RWPE2 (cell line): ENCODE measurements around the gene CST4.
"Not testable (repeated sequence)": the region's sequence is repeated elsewhere in the genome, so short reads cannot be mapped to it uniquely, and the experiment has no call there.

Experiments
- ATAC-seq: fragments of 200-7000 bp; cut with Tn5 transposase; 3 replicates; pipeline ENCODE4 v1.9.1; 2021; ENCODE audit warnings: low read depth
- DNase-seq: peaks from one replicate; pipeline ENCODE4 v3.0.0-alpha.2; 2020; ENCODE audit warnings: low spot score
- H3K27ac ChIP-seq: fragments of 450-650 bp; 2 replicates; pipeline ENCODE4 v1.5.1; 2017; ENCODE audit warnings: mild to moderate bottlenecking; ENCODE audit not compliant: poor library complexity, severe bottlenecking
- H3K27me3 ChIP-seq: fragments of 250-450 bp; sonication (Bioruptor Pico); 2 replicates; pipeline ENCODE4 v1.5.1; 2021; ENCODE audit warnings: mild to moderate bottlenecking, moderate library complexity; ENCODE audit not compliant: insufficient read depth, poor library complexity, severe bottlenecking
- H3K36me3 ChIP-seq: fragments of 250-450 bp; sonication (Bioruptor Pico); 2 replicates; pipeline ENCODE4 v1.5.1; 2020; ENCODE audit warnings: low read depth, mild to moderate bottlenecking, moderate library complexity
- H3K4me1 ChIP-seq: fragments of 250-450 bp; sonication (Bioruptor Pico); 2 replicates; pipeline ENCODE4 v1.5.1; 2021; ENCODE audit warnings: mild to moderate bottlenecking, moderate library complexity; ENCODE audit not compliant: insufficient read depth, poor library complexity, severe bottlenecking
- H3K4me3 ChIP-seq: fragments of 250-450 bp; sonication (Bioruptor Pico); 2 replicates; pipeline ENCODE4 v1.5.1; 2021; ENCODE audit warnings: mild to moderate bottlenecking, moderate library complexity; ENCODE audit not compliant: severe bottlenecking
- H3K9me3 ChIP-seq: fragments of 250-450 bp; sonication (Bioruptor Pico); 2 replicates; pipeline ENCODE4 v1.5.1; 2021; ENCODE audit warnings: mild to moderate bottlenecking, moderate library complexity; ENCODE audit not compliant: severe bottlenecking
- TF ChIP-seq, protein P1 (sequence below): fragments of 450-650 bp; IDR thresholded peaks from one replicate; pipeline ENCODE4 v1.5.1; 2017; ENCODE audit warnings: mild to moderate bottlenecking, moderate library complexity; ENCODE audit not compliant: poor library complexity, severe bottlenecking

Gene CST4

DNA sequence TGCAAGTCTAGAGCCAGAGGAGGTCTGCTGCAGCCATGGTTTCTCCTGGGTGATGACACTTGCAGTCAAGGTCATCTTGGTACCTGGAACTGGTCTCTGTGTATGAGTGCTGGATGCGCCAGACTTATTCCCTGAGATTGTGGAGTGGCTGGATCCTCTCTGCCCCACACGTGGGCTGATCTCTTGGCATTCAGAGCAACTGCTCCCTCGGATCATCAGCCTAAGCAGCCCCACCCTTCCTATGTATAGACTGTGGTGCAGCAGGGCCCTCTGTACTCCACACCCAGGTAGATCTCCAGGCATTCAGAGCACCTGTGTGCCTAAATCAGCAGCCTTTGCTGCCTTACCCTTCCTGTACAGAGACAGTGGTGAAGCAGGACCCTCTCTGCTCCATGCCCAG is 12.1 kb upstream of the CST4 start:
- peaks cover 4% of the 10 kb centered on the region for H3K27me3 ChIP-seq
- TF ChIP-seq, protein P1, sequence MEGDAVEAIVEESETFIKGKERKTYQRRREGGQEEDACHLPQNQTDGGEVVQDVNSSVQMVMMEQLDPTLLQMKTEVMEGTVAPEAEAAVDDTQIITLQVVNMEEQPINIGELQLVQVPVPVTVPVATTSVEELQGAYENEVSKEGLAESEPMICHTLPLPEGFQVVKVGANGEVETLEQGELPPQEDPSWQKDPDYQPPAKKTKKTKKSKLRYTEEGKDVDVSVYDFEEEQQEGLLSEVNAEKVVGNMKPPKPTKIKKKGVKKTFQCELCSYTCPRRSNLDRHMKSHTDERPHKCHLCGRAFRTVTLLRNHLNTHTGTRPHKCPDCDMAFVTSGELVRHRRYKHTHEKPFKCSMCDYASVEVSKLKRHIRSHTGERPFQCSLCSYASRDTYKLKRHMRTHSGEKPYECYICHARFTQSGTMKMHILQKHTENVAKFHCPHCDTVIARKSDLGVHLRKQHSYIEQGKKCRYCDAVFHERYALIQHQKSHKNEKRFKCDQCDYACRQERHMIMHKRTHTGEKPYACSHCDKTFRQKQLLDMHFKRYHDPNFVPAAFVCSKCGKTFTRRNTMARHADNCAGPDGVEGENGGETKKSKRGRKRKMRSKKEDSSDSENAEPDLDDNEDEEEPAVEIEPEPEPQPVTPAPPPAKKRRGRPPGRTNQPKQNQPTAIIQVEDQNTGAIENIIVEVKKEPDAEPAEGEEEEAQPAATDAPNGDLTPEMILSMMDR, result no peak
- no peak overlapping the region for H3K4me3 ChIP-seq
- ATAC-seq (no peak), DNase-seq (no peak)
- H3K4me1 ChIP-seq, result no peaks in the 10 kb centered on the region
- no peak overlapping the region for H3K27ac ChIP-seq
- H3K36me3 ChIP-seq, result no peaks in the 10 kb centered on the region
- H3K9me3 ChIP-seq, result no peaks in the 10 kb centered on the region

DNA sequence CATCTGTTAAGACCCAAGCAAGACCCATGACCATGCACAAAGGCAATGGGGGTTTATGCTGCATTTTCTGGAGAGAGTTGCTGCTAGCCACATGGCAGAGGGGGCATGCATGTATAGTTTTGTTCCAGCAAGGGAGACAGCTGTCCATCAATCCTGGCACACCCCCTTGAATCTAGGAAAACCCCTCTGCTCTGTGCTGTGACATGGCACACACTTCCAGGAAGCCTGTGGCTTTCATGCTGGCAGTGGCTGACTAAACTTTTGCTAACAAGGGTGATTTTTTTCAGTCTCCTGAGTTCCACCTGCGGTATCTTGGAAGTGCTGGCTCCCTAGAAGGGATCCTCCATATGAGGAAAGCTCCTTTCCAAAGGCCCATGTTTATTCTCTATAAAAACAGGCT is 9.1 kb upstream of the CST4 start:
- DNase-seq (no peak), ATAC-seq (no peak)
- no peaks in the 10 kb centered on the region for H3K4me1 ChIP-seq
- no peaks in the 10 kb centered on the region for H3K27me3 ChIP-seq
- TF ChIP-seq, protein P1, result no peak
- H3K27ac ChIP-seq, result no peak overlapping the region
- H3K4me3 ChIP-seq, result no peak overlapping the region
- no peaks in the 10 kb centered on the region for H3K36me3 ChIP-seq
- no peaks in the 10 kb centered on the region for H3K9me3 ChIP-seq

DNA sequence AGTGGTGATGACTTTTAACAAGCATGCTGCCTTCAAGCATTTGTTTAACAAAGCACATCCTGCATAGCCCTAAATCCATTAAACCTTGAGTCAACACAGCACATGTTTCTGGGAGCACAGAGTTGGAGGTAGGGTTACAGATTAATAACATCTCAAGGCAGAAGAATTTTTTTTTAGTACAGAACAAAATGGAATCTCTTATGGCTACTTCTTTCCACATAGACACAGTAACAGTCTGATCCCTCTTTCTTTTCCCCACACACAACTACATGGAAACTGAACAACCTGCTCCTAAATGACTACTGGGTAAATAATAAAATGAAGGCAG is 6.2 kb upstream of the CST4 start:
- not testable (repeated sequence) for H3K27ac ChIP-seq, H3K4me3 ChIP-seq, ATAC-seq, H3K27me3 ChIP-seq, H3K4me1 ChIP-seq, DNase-seq, H3K9me3 ChIP-seq, H3K36me3 ChIP-seq

DNA sequence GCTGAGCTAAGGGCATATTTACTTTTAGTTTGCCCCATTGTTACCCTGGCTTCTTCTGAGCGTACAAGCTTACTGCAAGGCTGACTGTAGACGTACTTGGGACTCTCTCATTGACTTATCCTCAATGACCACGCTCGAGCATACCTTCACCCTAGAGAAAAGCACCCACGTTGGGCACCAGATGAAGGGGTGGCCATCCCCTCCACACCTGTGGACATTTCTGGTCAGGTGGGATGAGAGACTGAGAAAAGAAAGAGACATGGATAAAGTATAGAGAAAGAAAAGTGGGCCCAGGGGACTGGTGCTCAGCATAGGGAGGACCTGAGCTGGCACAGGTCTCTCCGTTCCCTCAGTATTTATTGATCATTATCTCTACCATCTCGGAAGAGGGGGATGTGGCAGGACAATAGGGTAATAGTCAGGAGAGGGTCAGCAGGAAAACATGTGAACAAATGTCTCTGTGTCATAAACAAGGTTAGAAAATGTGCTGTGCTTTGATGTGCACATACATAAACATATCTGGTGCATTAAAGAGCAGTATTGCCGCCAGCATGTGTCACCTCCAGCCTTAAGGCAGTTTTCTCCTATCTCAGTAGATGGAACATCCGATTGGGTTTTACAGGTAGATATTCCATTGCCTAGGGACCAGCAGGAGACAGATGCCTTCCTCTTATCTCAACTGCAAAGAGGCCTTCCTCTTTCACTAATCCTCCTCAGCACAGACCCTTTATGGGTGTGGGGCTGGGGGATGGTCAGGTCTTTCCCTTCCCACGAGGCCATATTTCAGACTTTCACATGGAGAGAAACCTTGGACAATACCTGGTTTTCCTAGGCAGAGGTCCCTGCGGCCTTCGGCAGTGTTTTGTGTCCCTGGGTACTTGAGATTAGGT is 5.6 kb upstream of the CST4 start:
- H3K36me3 ChIP-seq, H3K27ac ChIP-seq, H3K4me3 ChIP-seq, H3K4me1 ChIP-seq, H3K27me3 ChIP-seq, DNase-seq, ATAC-seq, H3K9me3 ChIP-seq: not testable (repeated sequence)

DNA sequence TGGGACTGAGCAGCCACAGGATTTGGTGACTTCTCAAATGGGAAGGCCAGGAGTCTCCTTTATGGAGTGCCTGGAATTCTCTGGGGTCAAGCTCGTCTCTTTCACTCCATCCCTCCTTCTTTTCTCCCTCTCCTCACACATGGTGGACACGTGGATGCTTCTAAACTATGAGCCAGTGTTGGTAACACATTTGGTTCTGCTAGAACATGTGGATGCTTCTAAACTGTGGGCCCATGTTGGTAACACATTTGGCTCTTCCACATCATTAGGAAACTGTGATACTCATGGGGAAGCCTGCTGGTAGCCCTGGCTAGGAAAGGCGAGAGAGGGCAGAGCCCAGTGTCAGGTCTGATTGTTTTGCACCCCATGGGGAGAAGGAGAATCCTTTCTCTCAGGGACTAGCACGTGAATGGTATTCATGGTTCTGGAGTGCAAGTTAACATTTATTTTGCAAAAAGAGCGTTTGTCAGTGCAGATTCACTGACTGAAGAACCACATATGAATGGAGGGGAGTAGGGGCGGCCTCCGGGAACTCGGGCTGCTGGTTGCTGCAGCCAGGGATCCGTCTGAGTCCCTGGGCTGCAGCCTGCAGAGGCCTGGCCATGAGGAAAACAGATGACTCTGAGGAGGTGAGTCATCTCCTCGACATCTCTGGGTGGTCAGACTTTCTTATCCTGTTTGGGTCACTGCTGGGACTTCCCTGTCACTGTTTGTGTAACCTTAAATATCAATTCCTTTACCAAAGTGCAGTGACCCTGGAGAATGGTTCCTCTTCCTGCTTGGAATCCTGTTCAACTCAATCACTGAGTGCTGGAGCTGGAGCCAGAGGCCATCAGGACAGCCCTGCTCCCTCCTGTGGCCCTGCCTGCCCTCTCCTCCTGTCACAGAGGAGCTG is 4.1 kb upstream of the CST4 start:
- DNase-seq, result not testable (repeated sequence)

DNA sequence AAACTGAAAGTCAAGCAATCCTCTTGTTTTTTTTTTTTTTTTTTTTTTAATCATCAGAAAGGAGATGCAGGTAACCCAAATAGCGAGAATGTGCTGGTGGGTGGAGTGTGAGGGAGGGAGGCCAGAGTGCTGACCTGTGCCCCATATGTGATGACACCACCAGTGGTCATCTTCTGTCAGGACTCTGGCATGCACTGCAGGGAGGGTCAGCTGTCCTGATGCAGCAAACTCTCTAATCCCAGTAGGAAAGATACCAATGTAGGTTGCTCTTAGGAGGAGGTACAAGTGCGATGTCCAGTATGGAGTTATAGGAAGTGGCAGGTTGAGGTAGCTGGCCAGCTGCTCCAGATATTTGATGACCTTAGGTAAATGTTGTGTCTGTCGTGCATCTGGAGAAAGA is 2.8 kb upstream of the CST4 start:
- no peak overlapping the region for H3K27ac ChIP-seq
- no peaks in the 10 kb centered on the region for H3K4me1 ChIP-seq
- ATAC-seq (no peak), DNase-seq (no peak)
- H3K9me3 ChIP-seq, result no peaks in the 10 kb centered on the region
- TF ChIP-seq, protein P1, result no peak
- no peak overlapping the region for H3K4me3 ChIP-seq
- no peaks in the 10 kb centered on the region for H3K36me3 ChIP-seq
- H3K27me3 ChIP-seq, result no peaks in the 10 kb centered on the region

More for the DNA sequence above, 4.1 kb upstream of the CST4 start:
- H3K4me3 ChIP-seq, H3K27ac ChIP-seq, H3K27me3 ChIP-seq, H3K4me1 ChIP-seq, H3K36me3 ChIP-seq, H3K9me3 ChIP-seq: not testable (repeated sequence)
- ATAC-seq, result peak; percentile 76
